Measurements from ENCODE around the gene TESMIN.

DNA sequence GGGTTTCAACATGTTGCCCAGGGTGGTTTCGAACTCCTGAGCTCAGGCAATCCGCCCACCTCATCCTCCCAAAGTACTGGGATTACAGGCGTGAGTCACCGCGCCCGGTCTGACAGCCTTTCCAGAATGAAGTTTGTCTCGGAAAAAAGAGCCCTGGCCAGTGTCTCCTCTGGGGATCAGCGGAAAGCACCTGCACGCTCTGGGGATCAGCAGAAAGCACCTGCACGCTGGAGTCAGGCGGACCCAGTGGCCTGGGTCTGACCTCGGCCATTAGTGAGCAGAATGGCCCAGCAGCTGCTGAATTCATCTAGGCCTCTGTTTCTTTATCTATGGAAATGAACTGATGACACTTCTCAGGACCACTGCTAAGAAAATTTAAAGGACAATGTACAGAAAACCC, 10.5 kb upstream of the TESMIN start:
- no peak for TF ChIP-seq POLR2AphosphoS5 (IDR thresholded peaks at IDR 0.05; ENCODE audit: low read depth, low read length)
- no peak for TF ChIP-seq TAF1 (IDR thresholded peaks at IDR 0.05; ENCODE audit: low read depth, low read length)
